H1 (cell line): ENCODE data around the gene SLC9A7. TPM values are rescaled to one million over a fixed set of nuclear protein-coding genes. Genes with fewer than 3 reads are reported as not detected.
A peak's percentile ranks its signal among the peaks of the same experiment; 100 is the strongest.

Experiments used
- CTCF ChIA-PET: fragments of 300-600 bp; sonication (Branson Sonifier 250); formaldehyde crosslinking; loops from one replicate; lab custom pipeline; 2021; ENCODE audit not compliant: partially characterized antibody; lab: Charles Lee
- POLR2A ChIA-PET: fragments of 300-600 bp; sonication (Branson Sonifier 250); formaldehyde crosslinking; loops from one replicate; lab custom pipeline; 2021; ENCODE audit warnings: inconsistent platforms; ENCODE audit not compliant: partially characterized antibody; lab: Charles Lee
- DNase-seq, 2 experiments: peaks; one replicate each; pipeline versions ENCODE4 v3.0.0 to v3.0.0-alpha.2; 2010 to 2022; ENCODE audit warnings: low spot score in 2 of 2, low read depth in 1 of 2, mixed read lengths in 1 of 2
- FAIRE-seq: peaks from 2 replicates; lab custom pipeline; 2011; peaks lifted over from hg19 to GRCh38; lab: Jason Lieb, UNC
- H2AFZ ChIP-seq: 2 replicates; pipeline ENCODE4 v1.8.1; 2012; ENCODE audit warnings: low read length, inconsistent platforms
- H2AK5ac ChIP-seq: 2 replicates; pipeline ENCODE4 v1.6.1; 2013; ENCODE audit warnings: low read depth, low read length
- H2BK120ac ChIP-seq: replicated peaks from 2 replicates; pipeline ENCODE3; 2013; ENCODE audit warnings: low read depth, low read length, inconsistent platforms
- H2BK12ac ChIP-seq: 2 replicates; pipeline ENCODE4 v1.6.1; 2013; ENCODE audit warnings: low read depth, low read length
- H2BK15ac ChIP-seq: 2 replicates; pipeline ENCODE4 v1.6.1; 2013; ENCODE audit warnings: low read length
- H2BK20ac ChIP-seq: 2 replicates; pipeline ENCODE4 v1.6.1; 2013; ENCODE audit warnings: low read length
- H2BK5ac ChIP-seq: 2 replicates; pipeline ENCODE4 v1.6.1; 2013; ENCODE audit warnings: low read depth, low read length
- H3K14ac ChIP-seq: 2 replicates; pipeline ENCODE4 v1.6.1; 2013; ENCODE audit warnings: inconsistent platforms; ENCODE audit not compliant: insufficient read length
- H3K18ac ChIP-seq: 2 replicates; pipeline ENCODE4 v1.6.1; 2013; ENCODE audit warnings: low read length; ENCODE audit errors: extremely low read depth
- H3K23ac ChIP-seq: 2 replicates; pipeline ENCODE4 v1.6.1; 2013; ENCODE audit warnings: inconsistent platforms; ENCODE audit not compliant: insufficient read length
- H3K23me2 ChIP-seq: 2 replicates; pipeline ENCODE4 v1.6.1; 2013; ENCODE audit warnings: low read depth, low read length
- H3K27ac ChIP-seq: 2 replicates; pipeline ENCODE4 v1.6.1; 2011; ENCODE audit warnings: low read depth, low read length, inconsistent platforms
- H3K27me3 ChIP-seq, 4 experiments: replicated peaks in 1 of 4; 1 replicate in 1 of 4; 2 replicates in 3 of 4; pipeline versions ENCODE4 v1.6.1 to v1.8.1; 2011 to 2013; ENCODE audit warnings: low read length in 3 of 4, mild to moderate bottlenecking in 3 of 4, inconsistent platforms in 2 of 4, mixed read lengths in 2 of 4, moderate library complexity in 1 of 4; ENCODE audit not compliant: control insufficient read depth in 3 of 4, insufficient read depth in 3 of 4; ENCODE audit errors: extremely low read depth in 1 of 4
- H3K36me3 ChIP-seq, 4 experiments: 2 replicates each; pipeline versions ENCODE4 v1.6.1 to v1.8.1; 2011 to 2013; ENCODE audit warnings: mild to moderate bottlenecking in 4 of 4, low read length in 3 of 4, moderate library complexity in 2 of 4, control low read depth in 1 of 4, inconsistent platforms in 1 of 4; ENCODE audit not compliant: insufficient read depth in 4 of 4, control insufficient read depth in 2 of 4
- H3K4ac ChIP-seq: replicated peaks from 2 replicates; pipeline ENCODE3; 2013; ENCODE audit warnings: low read length, low read depth, mixed read lengths, inconsistent platforms; ENCODE audit not compliant: insufficient read length
- H3K4me1 ChIP-seq, 4 experiments: replicated peaks in 1 of 4; 1 replicate in 1 of 4; 2 replicates in 3 of 4; pipeline versions ENCODE4 v1.6.1 to v1.8.1; 2011 to 2013; ENCODE audit warnings: low read length in 3 of 4, inconsistent platforms in 2 of 4, mixed read lengths in 1 of 4; ENCODE audit not compliant: insufficient read depth in 4 of 4, control insufficient read depth in 3 of 4
- H3K4me2 ChIP-seq, 2 experiments: 2 replicates each; pipeline versions ENCODE4 v1.6.1 to v1.8.1; 2011 to 2013; ENCODE audit warnings: low read depth in 2 of 2, low read length in 2 of 2, control low read depth in 1 of 2, inconsistent platforms in 1 of 2, mild to moderate bottlenecking in 1 of 2; ENCODE audit not compliant: insufficient read depth in 1 of 2
- H3K4me3 ChIP-seq, 4 experiments: fragments of 200-600, 300-600 bp in 1 of 4; sonication (generic), shearing (Covaris generic), sonication (Bioruptor Twin) in 1 of 4; 2 replicates each; pipeline versions ENCODE4 v1.5.1 to v1.8.1; 2011 to 2016; ENCODE audit warnings: low read length in 4 of 4, low read depth in 3 of 4, control low read depth in 2 of 4, inconsistent platforms in 2 of 4, mild to moderate bottlenecking in 2 of 4, mixed read lengths in 1 of 4, moderate library complexity in 1 of 4; ENCODE audit not compliant: insufficient read depth in 2 of 4; ENCODE audit errors: extremely low read depth in 1 of 4
- H3K56ac ChIP-seq: replicated peaks from 2 replicates; pipeline ENCODE3; 2013; ENCODE audit warnings: low read depth, mild to moderate bottlenecking, mixed read lengths, low read length, inconsistent platforms; ENCODE audit not compliant: insufficient read length
- H3K79me1 ChIP-seq: 2 replicates; pipeline ENCODE4 v1.6.1; 2013; ENCODE audit warnings: low read depth, low read length, control low read depth
- H3K79me2 ChIP-seq, 2 experiments: 2 replicates each; pipeline versions ENCODE4 v1.6.1 to v1.8.1; 2012 to 2013; ENCODE audit warnings: low read length in 2 of 2, mild to moderate bottlenecking in 2 of 2, inconsistent platforms in 1 of 2; ENCODE audit not compliant: insufficient read depth in 2 of 2, control insufficient read depth in 1 of 2
- H3K9ac ChIP-seq, 4 experiments: replicated peaks in 1 of 4; 1 replicate in 1 of 4; 2 replicates in 3 of 4; pipeline versions ENCODE4 v1.6.1 to v1.8.1; 2011 to 2013; ENCODE audit warnings: low read depth in 3 of 4, low read length in 3 of 4, control low read depth in 2 of 4, mild to moderate bottlenecking in 2 of 4, moderate library complexity in 2 of 4, inconsistent platforms in 1 of 4; ENCODE audit errors: extremely low read depth in 1 of 4
- H3K9me3 ChIP-seq, 2 experiments: 2 replicates each; pipeline versions ENCODE4 v1.6.1 to v1.8.1; 2012 to 2013; ENCODE audit warnings: mild to moderate bottlenecking in 2 of 2, moderate library complexity in 2 of 2, control low read depth in 1 of 2, inconsistent platforms in 1 of 2, low read depth in 1 of 2, low read length in 1 of 2, mixed read lengths in 1 of 2; ENCODE audit not compliant: insufficient read depth in 2 of 2
- H4K20me1 ChIP-seq, 2 experiments: replicated peaks in 1 of 2; 2 replicates each; pipeline versions ENCODE3 to v1.8.1; 2011 to 2013; ENCODE audit warnings: inconsistent platforms in 2 of 2, low read length in 2 of 2, mild to moderate bottlenecking in 1 of 2; ENCODE audit not compliant: insufficient read depth in 2 of 2, control insufficient read depth in 1 of 2
- H4K5ac ChIP-seq: 2 replicates; pipeline ENCODE4 v1.6.1; 2013; ENCODE audit warnings: low read length, low read depth, mixed read lengths, inconsistent platforms; ENCODE audit not compliant: insufficient read length
- H4K8ac ChIP-seq: 2 replicates; pipeline ENCODE4 v1.8.0; 2013; ENCODE audit warnings: mild to moderate bottlenecking, moderate library complexity, low read length, inconsistent platforms; ENCODE audit not compliant: insufficient read depth; ENCODE audit errors: extremely low read depth
- H4K91ac ChIP-seq: replicated peaks from 2 replicates; pipeline ENCODE3; 2013; ENCODE audit warnings: low read length, mixed read lengths, inconsistent platforms; ENCODE audit not compliant: insufficient read length
- CBX8 ChIP-seq: fragments of 300-800, 300-1000 bp; sonication (generic); IDR thresholded peaks from 2 replicates; pipeline ENCODE4 v1.7.1; 2016; ENCODE audit warnings: low read depth, low read length, borderline replicate concordance
- CEBPB ChIP-seq: IDR thresholded peaks from 2 replicates; pipeline ENCODE4 v1.6.1; 2012; ENCODE audit warnings: low read depth, low read length
- CHD2 ChIP-seq: IDR thresholded peaks from 2 replicates; pipeline ENCODE4 v1.6.1; 2012; ENCODE audit warnings: low read length, improper control_type of control experiment
- CTCF ChIP-seq, 3 experiments: IDR thresholded peaks; 1 replicate in 2 of 3; 2 replicates in 1 of 3; pipeline versions ENCODE4 v1.5.1 to v1.6.1; 2011; ENCODE audit warnings: low read length in 3 of 3, mild to moderate bottlenecking in 3 of 3, inconsistent platforms in 2 of 3, low read depth in 1 of 3, moderate library complexity in 1 of 3; ENCODE audit not compliant: insufficient read depth in 1 of 3; ENCODE audit errors: control extremely low read depth in 1 of 3
- EZH2 ChIP-seq: fragments of 200-600 bp; sonication (generic); IDR thresholded peaks from 2 replicates; pipeline ENCODE4 v1.7.1; 2012; ENCODE audit warnings: low read depth, mild to moderate bottlenecking, moderate library complexity, low read length, inconsistent platforms; ENCODE audit not compliant: severe bottlenecking
- PHF8 ChIP-seq: fragments of 200-600 bp; sonication (generic); conservative IDR thresholded peaks from 2 replicates; pipeline ENCODE4 v1.7.1; 2012; ENCODE audit warnings: low read depth, mild to moderate bottlenecking, inconsistent platforms, low read length, moderate library complexity
- POLR2AphosphoS5 ChIP-seq: IDR thresholded peaks from 2 replicates; pipeline ENCODE4 v1.6.1; 2011; ENCODE audit warnings: low read depth, low read length
- RXRA ChIP-seq: IDR thresholded peaks from 2 replicates; pipeline ENCODE4 v1.6.1; 2011; ENCODE audit warnings: low read depth, mild to moderate bottlenecking, low read length, moderate library complexity; ENCODE audit not compliant: insufficient read depth
- SAP30 ChIP-seq: fragments of 300-600 bp; sonication (generic); IDR thresholded peaks from 2 replicates; pipeline ENCODE4 v1.7.1; 2012; ENCODE audit warnings: low read length, moderate library complexity, mild to moderate bottlenecking, inconsistent platforms; ENCODE audit not compliant: insufficient read depth, insufficient replicate concordance
- TEAD4 ChIP-seq: IDR thresholded peaks from 2 replicates; pipeline ENCODE4 v1.6.1; 2012; ENCODE audit warnings: low read depth, low read length, inconsistent platforms, mixed read lengths
- WGBS, 2 experiments: shearing (Covaris generic) in 1 of 2; methylation state at CpG; one replicate each; pipeline versions ENCODE4 v1.1.6 to v1.1.7; 2013 to 2015; ENCODE audit warnings: low lambda C conversion rate in 2 of 2, mixed read lengths in 2 of 2, inconsistent platforms in 1 of 2, low coverage in 1 of 2, missing lambda C conversion rate in 1 of 2; ENCODE audit not compliant: insufficient replicate concordance in 2 of 2, insufficient coverage in 1 of 2, insufficient read length in 1 of 2; ENCODE audit errors: extremely low coverage in 1 of 2, missing lambda C conversion rate in 1 of 2; 5-methylcytosine and 5-hydroxymethylcytosine counted together
- polyA plus RNA-seq, 7 experiments: library from polyadenylated mRNA; depleted of rRNA in 3 of 7; stranded (reverse) in 5 of 7; unstranded in 2 of 7; fragments of >200 nt in 5 of 7; fragments of 200-250 nt in 2 of 7; gene quantifications; 1 replicate in 5 of 7; 2 replicates in 1 of 7; 4 replicates in 1 of 7; pipeline versions ENCODE4 v1.2.1 to v1.2.3, GENCODE V29; 2011 to 2013; ENCODE audit warnings: missing spikeins in 2 of 7, mixed read lengths in 2 of 7
- total RNA-seq: library from RNA; stranded (reverse); fragmentation: NEBNext Ultra II Directional; extraction: Animal tissue kit (Norgen Biotek cat#: 25700); gene quantifications from 2 replicates; pipeline ENCODE4 v1.2.1, GENCODE V29; 2021

SLC9A7 gene
- total and polyA plus RNA-seq, 2 of the 8 experiments (the other 6 are each of a cell fraction or from before 2014, with no cell fraction given) = 6.7 to 17.2 TPM

GRCh38 chrX:46574774-46575381 is 184.0 kb downstream of the SLC9A7 start:
- H4K5ac ChIP-seq = no peak overlapping the region
- H3K4me3 ChIP-seq = peak overlapping the region; percentile 64 to 81 (median 70)
- H3K36me3 ChIP-seq = no peaks in the 10 kb centered on the region; a peak in 1 of 8 replicates
- H2AFZ ChIP-seq = no peak overlapping the region
- no peak for DNase-seq
- H3K27ac ChIP-seq = no peak overlapping the region
- no peak overlapping the region for H3K14ac ChIP-seq
- no peak overlapping the region for H2BK15ac ChIP-seq
- 0 out of 2 replicates have a peak overlapping the region, but pooled peaks have one; percentile 25 for H4K8ac ChIP-seq
- H3K23ac ChIP-seq = no peak overlapping the region
- H4K20me1 ChIP-seq = peaks cover 0 to 8% of the 10 kb centered on the region in 2 experiments
- H3K4ac ChIP-seq = no peak overlapping the region
- no peak overlapping the region; the same call in 1 of the 2 replicates for H3K18ac ChIP-seq
- H3K9me3 ChIP-seq = no peaks in the 10 kb centered on the region
- no peak overlapping the region for H2BK20ac ChIP-seq
- WGBS, 2 experiments = 2% methylated on average over 33 of the region's 90 CpGs; no CpG with 5 or more reads in 1 of the 2 experiments
- H3K79me2 ChIP-seq = peaks cover 0 to 40% of the 10 kb centered on the region in 2 experiments; a peak in 2 of 4 replicates
- no peaks in the 10 kb centered on the region for H3K79me1 ChIP-seq
- 0 out of 2 replicates have a peak overlapping the region, but pooled peaks have one; percentile 65 for H2AK5ac ChIP-seq
- POLR2A ChIA-PET = no interaction called here
- H2BK120ac ChIP-seq = no peak overlapping the region
- H3K9ac ChIP-seq = peak overlapping the region in 2 of 4 experiments; percentile 47 to 57; a peak in 4 of 7 replicates
- H3K4me2 ChIP-seq = peak overlapping the region; percentile 73 to 97
- CTCF ChIA-PET = interaction anchor here (0.6 kb wide), 1 partner anchor 95 kb away, joined by 3 read pairs; no protein-coding TSS in a partner anchor
- no peak overlapping the region for H2BK5ac ChIP-seq
- H3K56ac ChIP-seq = no peak overlapping the region
- no peak overlapping the region; the same call in 1 of the 2 replicates for H2BK12ac ChIP-seq
- H3K23me2 ChIP-seq = peaks cover 6% of the 10 kb centered on the region
- H3K4me1 ChIP-seq = peaks cover 0 to 12% (median 3%) of the 10 kb centered on the region in 4 experiments; a peak in 3 of 7 replicates
- no peak for FAIRE-seq
- H3K27me3 ChIP-seq = no peaks in the 10 kb centered on the region; a peak in 1 of 7 replicates
- peak overlapping the region; percentile 73 for H4K91ac ChIP-seq
- TF ChIP-seq POLR2AphosphoS5 (no peak), CEBPB (no peak), CHD2 (no peak), SAP30 (no peak), CTCF (IDR thresholded peaks at IDR 0.05; ENCODE audit: control extremely low read depth in 1 of 3, insufficient read depth in 1 of 3, low read depth in 1 of 3, low read length in 3 of 3) (no peak), TEAD4 (no peak), EZH2 (no peak), CBX8 (no peak), RXRA (no peak), PHF8 (0 out of 2 replicates have a peak, but pooled peaks have one; percentile 15)
